ENCODE data around the gene SPOP. TPM values are rescaled to one million over a fixed set of nuclear protein-coding genes. Genes with fewer than 3 reads are reported as not detected.

The SPOP gene
- total and polyA plus RNA-seq, 2 experiments from 2014 or later = 13.9 to 18.6 TPM

DNA sequence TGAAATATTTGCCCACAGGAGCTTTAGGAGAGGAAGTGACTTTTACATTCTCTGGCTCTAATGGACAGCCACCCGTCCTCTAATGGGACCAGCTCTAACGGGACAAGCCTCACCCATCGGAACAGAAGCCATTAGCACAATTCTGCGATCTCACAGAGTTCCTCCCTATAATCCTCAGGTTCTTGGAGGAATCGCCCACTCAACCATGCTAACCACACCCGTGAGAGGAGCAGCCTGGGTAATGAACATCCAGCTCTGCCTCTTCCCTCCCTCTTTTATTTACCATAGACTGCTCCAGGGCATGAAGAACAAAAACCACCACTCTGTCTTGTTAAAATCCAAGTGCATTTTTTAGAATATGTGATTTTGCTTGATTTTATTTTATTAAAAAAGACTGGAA is 23.1 kb upstream of the SPOP start:
- peaks cover under 1% of the 10 kb centered on the region; the same call in 2 of the 3 replicates for H3K4me1 Mint-ChIP-seq
- Histone ChIP-seq H3K36me3 (ENCODE audit: insufficient read depth) (peaks cover 26% of the 10 kb centered on the region), H3K27ac (ENCODE audit: low read depth) (no peak overlapping the region), H3K9me2 (ENCODE audit: insufficient read depth) (no peaks in the 10 kb centered on the region), H3K79me2 (replicated peaks; ENCODE audit: insufficient read depth) (no peaks in the 10 kb centered on the region), H4K20me1 (replicated peaks; ENCODE audit: insufficient read depth) (no peaks in the 10 kb centered on the region), H3K27me3 (ENCODE audit: insufficient read depth) (no peaks in the 10 kb centered on the region), H3K4me2 (no peak overlapping the region), H3K4me3 (no peak overlapping the region), H3K4me1 (ENCODE audit: insufficient read depth) (no peaks in the 10 kb centered on the region), H3F3A (replicated peaks; ENCODE audit: low read depth) (no peaks in the 10 kb centered on the region), H2AFZ (no peak overlapping the region)
- no peak for TF ChIP-seq STAT1 (IDR thresholded peaks at IDR 0.05; ENCODE audit: unreplicated experiment)
- TF ChIP-seq CREB1 (CRISPR knock-in tag; IDR thresholded peaks at IDR 0.05; ENCODE audit: low read depth) = no peak
- TF ChIP-seq, protein P1, sequence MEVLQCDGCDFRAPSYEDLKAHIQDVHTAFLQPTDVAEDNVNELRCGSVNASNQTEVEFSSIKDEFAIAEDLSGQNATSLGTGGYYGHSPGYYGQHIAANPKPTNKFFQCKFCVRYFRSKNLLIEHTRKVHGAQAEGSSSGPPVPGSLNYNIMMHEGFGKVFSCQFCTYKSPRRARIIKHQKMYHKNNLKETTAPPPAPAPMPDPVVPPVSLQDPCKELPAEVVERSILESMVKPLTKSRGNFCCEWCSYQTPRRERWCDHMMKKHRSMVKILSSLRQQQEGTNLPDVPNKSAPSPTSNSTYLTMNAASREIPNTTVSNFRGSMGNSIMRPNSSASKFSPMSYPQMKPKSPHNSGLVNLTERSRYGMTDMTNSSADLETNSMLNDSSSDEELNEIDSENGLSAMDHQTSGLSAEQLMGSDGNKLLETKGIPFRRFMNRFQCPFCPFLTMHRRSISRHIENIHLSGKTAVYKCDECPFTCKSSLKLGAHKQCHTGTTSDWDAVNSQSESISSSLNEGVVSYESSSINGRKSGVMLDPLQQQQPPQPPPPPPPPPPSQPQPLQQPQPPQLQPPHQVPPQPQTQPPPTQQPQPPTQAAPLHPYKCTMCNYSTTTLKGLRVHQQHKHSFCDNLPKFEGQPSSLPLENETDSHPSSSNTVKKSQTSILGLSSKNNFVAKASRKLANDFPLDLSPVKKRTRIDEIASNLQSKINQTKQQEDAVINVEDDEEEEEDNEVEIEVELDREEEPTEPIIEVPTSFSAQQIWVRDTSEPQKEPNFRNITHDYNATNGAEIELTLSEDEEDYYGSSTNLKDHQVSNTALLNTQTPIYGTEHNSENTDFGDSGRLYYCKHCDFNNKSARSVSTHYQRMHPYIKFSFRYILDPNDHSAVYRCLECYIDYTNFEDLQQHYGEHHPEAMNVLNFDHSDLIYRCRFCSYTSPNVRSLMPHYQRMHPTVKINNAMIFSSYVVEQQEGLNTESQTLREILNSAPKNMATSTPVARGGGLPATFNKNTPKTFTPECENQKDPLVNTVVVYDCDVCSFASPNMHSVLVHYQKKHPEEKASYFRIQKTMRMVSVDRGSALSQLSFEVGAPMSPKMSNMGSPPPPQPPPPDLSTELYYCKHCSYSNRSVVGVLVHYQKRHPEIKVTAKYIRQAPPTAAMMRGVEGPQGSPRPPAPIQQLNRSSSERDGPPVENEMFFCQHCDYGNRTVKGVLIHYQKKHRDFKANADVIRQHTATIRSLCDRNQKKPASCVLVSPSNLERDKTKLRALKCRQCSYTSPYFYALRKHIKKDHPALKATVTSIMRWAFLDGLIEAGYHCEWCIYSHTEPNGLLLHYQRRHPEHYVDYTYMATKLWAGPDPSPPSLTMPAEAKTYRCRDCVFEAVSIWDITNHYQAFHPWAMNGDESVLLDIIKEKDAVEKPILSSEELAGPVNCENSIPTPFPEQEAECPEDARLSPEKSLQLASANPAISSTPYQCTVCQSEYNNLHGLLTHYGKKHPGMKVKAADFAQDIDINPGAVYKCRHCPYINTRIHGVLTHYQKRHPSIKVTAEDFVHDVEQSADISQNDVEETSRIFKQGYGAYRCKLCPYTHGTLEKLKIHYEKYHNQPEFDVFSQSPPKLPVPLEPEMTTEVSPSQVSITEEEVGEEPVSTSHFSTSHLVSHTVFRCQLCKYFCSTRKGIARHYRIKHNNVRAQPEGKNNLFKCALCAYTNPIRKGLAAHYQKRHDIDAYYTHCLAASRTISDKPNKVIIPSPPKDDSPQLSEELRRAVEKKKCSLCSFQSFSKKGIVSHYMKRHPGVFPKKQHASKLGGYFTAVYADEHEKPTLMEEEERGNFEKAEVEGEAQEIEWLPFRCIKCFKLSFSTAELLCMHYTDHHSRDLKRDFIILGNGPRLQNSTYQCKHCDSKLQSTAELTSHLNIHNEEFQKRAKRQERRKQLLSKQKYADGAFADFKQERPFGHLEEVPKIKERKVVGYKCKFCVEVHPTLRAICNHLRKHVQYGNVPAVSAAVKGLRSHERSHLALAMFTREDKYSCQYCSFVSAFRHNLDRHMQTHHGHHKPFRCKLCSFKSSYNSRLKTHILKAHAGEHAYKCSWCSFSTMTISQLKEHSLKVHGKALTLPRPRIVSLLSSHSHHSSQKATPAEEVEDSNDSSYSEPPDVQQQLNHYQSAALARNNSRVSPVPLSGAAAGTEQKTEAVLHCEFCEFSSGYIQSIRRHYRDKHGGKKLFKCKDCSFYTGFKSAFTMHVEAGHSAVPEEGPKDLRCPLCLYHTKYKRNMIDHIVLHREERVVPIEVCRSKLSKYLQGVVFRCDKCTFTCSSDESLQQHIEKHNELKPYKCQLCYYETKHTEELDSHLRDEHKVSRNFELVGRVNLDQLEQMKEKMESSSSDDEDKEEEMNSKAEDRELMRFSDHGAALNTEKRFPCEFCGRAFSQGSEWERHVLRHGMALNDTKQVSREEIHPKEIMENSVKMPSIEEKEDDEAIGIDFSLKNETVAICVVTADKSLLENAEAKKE (CRISPR knock-in tag; IDR thresholded peaks at IDR 0.05) = no peak
- TF ChIP-seq, protein P2, sequence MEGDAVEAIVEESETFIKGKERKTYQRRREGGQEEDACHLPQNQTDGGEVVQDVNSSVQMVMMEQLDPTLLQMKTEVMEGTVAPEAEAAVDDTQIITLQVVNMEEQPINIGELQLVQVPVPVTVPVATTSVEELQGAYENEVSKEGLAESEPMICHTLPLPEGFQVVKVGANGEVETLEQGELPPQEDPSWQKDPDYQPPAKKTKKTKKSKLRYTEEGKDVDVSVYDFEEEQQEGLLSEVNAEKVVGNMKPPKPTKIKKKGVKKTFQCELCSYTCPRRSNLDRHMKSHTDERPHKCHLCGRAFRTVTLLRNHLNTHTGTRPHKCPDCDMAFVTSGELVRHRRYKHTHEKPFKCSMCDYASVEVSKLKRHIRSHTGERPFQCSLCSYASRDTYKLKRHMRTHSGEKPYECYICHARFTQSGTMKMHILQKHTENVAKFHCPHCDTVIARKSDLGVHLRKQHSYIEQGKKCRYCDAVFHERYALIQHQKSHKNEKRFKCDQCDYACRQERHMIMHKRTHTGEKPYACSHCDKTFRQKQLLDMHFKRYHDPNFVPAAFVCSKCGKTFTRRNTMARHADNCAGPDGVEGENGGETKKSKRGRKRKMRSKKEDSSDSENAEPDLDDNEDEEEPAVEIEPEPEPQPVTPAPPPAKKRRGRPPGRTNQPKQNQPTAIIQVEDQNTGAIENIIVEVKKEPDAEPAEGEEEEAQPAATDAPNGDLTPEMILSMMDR (conservative IDR thresholded peaks at IDR 0.05; ENCODE audit: low read depth in 2 of 2) = no peak
- TF ChIP-seq, protein P3, sequence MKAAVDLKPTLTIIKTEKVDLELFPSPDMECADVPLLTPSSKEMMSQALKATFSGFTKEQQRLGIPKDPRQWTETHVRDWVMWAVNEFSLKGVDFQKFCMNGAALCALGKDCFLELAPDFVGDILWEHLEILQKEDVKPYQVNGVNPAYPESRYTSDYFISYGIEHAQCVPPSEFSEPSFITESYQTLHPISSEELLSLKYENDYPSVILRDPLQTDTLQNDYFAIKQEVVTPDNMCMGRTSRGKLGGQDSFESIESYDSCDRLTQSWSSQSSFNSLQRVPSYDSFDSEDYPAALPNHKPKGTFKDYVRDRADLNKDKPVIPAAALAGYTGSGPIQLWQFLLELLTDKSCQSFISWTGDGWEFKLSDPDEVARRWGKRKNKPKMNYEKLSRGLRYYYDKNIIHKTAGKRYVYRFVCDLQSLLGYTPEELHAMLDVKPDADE (IDR thresholded peaks at IDR 0.05) = no peak
- no peak for TF ChIP-seq POLR2AphosphoS5 (IDR thresholded peaks at IDR 0.05; ENCODE audit: low read depth)
- TF ChIP-seq, protein P4, sequence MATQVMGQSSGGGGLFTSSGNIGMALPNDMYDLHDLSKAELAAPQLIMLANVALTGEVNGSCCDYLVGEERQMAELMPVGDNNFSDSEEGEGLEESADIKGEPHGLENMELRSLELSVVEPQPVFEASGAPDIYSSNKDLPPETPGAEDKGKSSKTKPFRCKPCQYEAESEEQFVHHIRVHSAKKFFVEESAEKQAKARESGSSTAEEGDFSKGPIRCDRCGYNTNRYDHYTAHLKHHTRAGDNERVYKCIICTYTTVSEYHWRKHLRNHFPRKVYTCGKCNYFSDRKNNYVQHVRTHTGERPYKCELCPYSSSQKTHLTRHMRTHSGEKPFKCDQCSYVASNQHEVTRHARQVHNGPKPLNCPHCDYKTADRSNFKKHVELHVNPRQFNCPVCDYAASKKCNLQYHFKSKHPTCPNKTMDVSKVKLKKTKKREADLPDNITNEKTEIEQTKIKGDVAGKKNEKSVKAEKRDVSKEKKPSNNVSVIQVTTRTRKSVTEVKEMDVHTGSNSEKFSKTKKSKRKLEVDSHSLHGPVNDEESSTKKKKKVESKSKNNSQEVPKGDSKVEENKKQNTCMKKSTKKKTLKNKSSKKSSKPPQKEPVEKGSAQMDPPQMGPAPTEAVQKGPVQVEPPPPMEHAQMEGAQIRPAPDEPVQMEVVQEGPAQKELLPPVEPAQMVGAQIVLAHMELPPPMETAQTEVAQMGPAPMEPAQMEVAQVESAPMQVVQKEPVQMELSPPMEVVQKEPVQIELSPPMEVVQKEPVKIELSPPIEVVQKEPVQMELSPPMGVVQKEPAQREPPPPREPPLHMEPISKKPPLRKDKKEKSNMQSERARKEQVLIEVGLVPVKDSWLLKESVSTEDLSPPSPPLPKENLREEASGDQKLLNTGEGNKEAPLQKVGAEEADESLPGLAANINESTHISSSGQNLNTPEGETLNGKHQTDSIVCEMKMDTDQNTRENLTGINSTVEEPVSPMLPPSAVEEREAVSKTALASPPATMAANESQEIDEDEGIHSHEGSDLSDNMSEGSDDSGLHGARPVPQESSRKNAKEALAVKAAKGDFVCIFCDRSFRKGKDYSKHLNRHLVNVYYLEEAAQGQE (IDR thresholded peaks at IDR 0.05; ENCODE audit: unreplicated experiment) = no peak
- TF ChIP-seq NANOG (IDR thresholded peaks at IDR 0.05; ENCODE audit: borderline replicate concordance) = no peak
- no peak for TF ChIP-seq JUNB (IDR thresholded peaks at IDR 0.05; ENCODE audit: unreplicated experiment)
- no peak for TF ChIP-seq ZNF331 (CRISPR knock-in tag; IDR thresholded peaks at IDR 0.05; ENCODE audit: low read depth)
- no peak for TF ChIP-seq EZH2phosphoT487 (IDR thresholded peaks at IDR 0.05; ENCODE audit: unreplicated experiment)
- TF ChIP-seq EZH2 (IDR thresholded peaks at IDR 0.05; ENCODE audit: low read depth, unreplicated experiment) = no peak
- TF ChIP-seq ZNF114 (CRISPR knock-in tag; IDR thresholded peaks at IDR 0.05) = no peak
- DNase-seq (ENCODE audit: low spot score) = no peak
- no peak for ATAC-seq
- H3K4me3 Mint-ChIP-seq = no peak overlapping the region
- no peak overlapping the region for H3K27ac Mint-ChIP-seq
- no peaks in the 10 kb centered on the region for H3K9me3 Mint-ChIP-seq
- H3K36me3 Mint-ChIP-seq (ENCODE audit: low read depth) = peaks cover 50% of the 10 kb centered on the region
- peaks cover 3% of the 10 kb centered on the region for H3K27me3 Mint-ChIP-seq (ENCODE audit: insufficient read depth, low read depth, poor library complexity)

All from GM23338 (cell line).